Trophoblast cell (in vitro differentiated cells and primary cell): ENCODE data around the gene HOXA6.

Experiments used
- DNase-seq, 2 donors: peaks; one replicate each; pipeline ENCODE4 v3.0.0-alpha.2; 2016
- H2AFZ ChIP-seq: 2 replicates; pipeline ENCODE4 v1.6.1; 2013; ENCODE audit warnings: low read length, moderate library complexity, mild to moderate bottlenecking; ENCODE audit not compliant: insufficient read depth, poor library complexity
- H2AK5ac ChIP-seq: 2 replicates; pipeline ENCODE4 v1.6.1; 2013; ENCODE audit warnings: mild to moderate bottlenecking, low read length
- H2BK120ac ChIP-seq: 2 replicates; pipeline ENCODE4 v1.6.1; 2013; ENCODE audit warnings: low read length, mild to moderate bottlenecking, moderate library complexity; ENCODE audit not compliant: insufficient read depth, poor library complexity
- H2BK12ac ChIP-seq: 2 replicates; pipeline ENCODE4 v1.6.1; 2013; ENCODE audit warnings: mild to moderate bottlenecking, low read length, moderate library complexity
- H2BK5ac ChIP-seq: 2 replicates; pipeline ENCODE4 v1.6.1; 2013; ENCODE audit warnings: low read length, low read depth, moderate library complexity, mild to moderate bottlenecking; ENCODE audit not compliant: poor library complexity
- H3K14ac ChIP-seq: 2 replicates; pipeline ENCODE4 v1.6.1; 2013; ENCODE audit warnings: mild to moderate bottlenecking, low read length
- H3K18ac ChIP-seq: 2 replicates; pipeline ENCODE4 v1.6.1; 2013; ENCODE audit warnings: mild to moderate bottlenecking, low read length
- H3K23ac ChIP-seq: 2 replicates; pipeline ENCODE4 v1.6.1; 2013; ENCODE audit warnings: low read length
- H3K27ac ChIP-seq: 2 replicates; pipeline ENCODE4 v1.5.1; 2013; ENCODE audit warnings: low read depth, mild to moderate bottlenecking, inconsistent platforms, low read length, moderate library complexity
- H3K27me3 ChIP-seq: 2 replicates; pipeline ENCODE4 v1.6.1; 2013; ENCODE audit warnings: inconsistent platforms, mild to moderate bottlenecking, low read length, moderate library complexity; ENCODE audit not compliant: insufficient read depth
- H3K36me3 ChIP-seq, 2 experiments: 1 replicate in 1 of 2; 2 replicates in 1 of 2; pipeline ENCODE4 v1.6.1; 2013; ENCODE audit warnings: low read length in 2 of 2, mild to moderate bottlenecking in 2 of 2, moderate library complexity in 1 of 2; ENCODE audit not compliant: insufficient read depth in 2 of 2, control insufficient read depth in 1 of 2
- H3K4ac ChIP-seq: 2 replicates; pipeline ENCODE4 v1.6.1; 2013; ENCODE audit warnings: low read depth, mild to moderate bottlenecking, low read length, moderate library complexity
- H3K4me1 ChIP-seq, 2 experiments: 1 replicate in 1 of 2; 2 replicates in 1 of 2; pipeline ENCODE4 v1.6.1; 2013; ENCODE audit warnings: low read length in 2 of 2, mild to moderate bottlenecking in 2 of 2, moderate library complexity in 1 of 2; ENCODE audit not compliant: insufficient read depth in 2 of 2, control insufficient read depth in 1 of 2
- H3K4me2 ChIP-seq: 2 replicates; pipeline ENCODE4 v1.6.1; 2013; ENCODE audit warnings: inconsistent platforms, mild to moderate bottlenecking, low read length, moderate library complexity
- H3K4me3 ChIP-seq: 2 replicates; pipeline ENCODE4 v1.5.1; 2013; ENCODE audit warnings: mild to moderate bottlenecking, low read depth, low read length, inconsistent platforms
- H3K79me1 ChIP-seq: one replicate; pipeline ENCODE4 v1.6.1; 2013; ENCODE audit warnings: low read length
- H3K79me2 ChIP-seq: 2 replicates; pipeline ENCODE4 v1.6.1; 2013; ENCODE audit warnings: low read length, mild to moderate bottlenecking; ENCODE audit not compliant: control insufficient read depth, insufficient read depth, poor library complexity
- H3K9ac ChIP-seq: 2 replicates; pipeline ENCODE4 v1.6.1; 2013; ENCODE audit warnings: mild to moderate bottlenecking, low read length
- H3K9me3 ChIP-seq: 2 replicates; pipeline ENCODE4 v1.6.1; 2013; ENCODE audit warnings: low read depth, mild to moderate bottlenecking, control low read depth, inconsistent platforms, low read length; ENCODE audit not compliant: insufficient read depth
- H4K12ac ChIP-seq: 2 replicates; pipeline ENCODE4 v1.6.1; 2013; ENCODE audit warnings: low read depth, mild to moderate bottlenecking, low read length, moderate library complexity
- H4K8ac ChIP-seq: 2 replicates; pipeline ENCODE4 v1.6.1; 2013; ENCODE audit warnings: low read depth, mild to moderate bottlenecking, low read length, moderate library complexity
- H4K91ac ChIP-seq: one replicate; pipeline ENCODE4 v1.6.1; 2013; ENCODE audit warnings: low read depth, mild to moderate bottlenecking, low read length, moderate library complexity
- WGBS: extraction: QIAGEN DNeasy Blood & Tissue Kit; methylation state at CpG from one replicate; pipeline ENCODE4 v1.1.7; 2013; ENCODE audit warnings: missing lambda C conversion rate; ENCODE audit not compliant: insufficient read length, insufficient coverage; ENCODE audit errors: extremely low coverage; 5-methylcytosine and 5-hydroxymethylcytosine counted together

Gene HOXA6

GRCh38 chr7:27189997-27190748 lies 42.6 kb upstream of the HOXA6 start:
- no peak for DNase-seq
- Histone ChIP-seq H3K27me3 (peaks cover 86% of the 10 kb centered on the region), H4K12ac (no peak overlapping the region), H2AFZ (no peak overlapping the region), H3K4me2 (no peak overlapping the region), H2BK120ac (no peak overlapping the region), H3K4me1 (peaks cover 14 to 19% of the 10 kb centered on the region in 2 experiments), H3K18ac (no peak overlapping the region), H3K14ac (no peak overlapping the region), H4K8ac (no peak overlapping the region), H3K4ac (no peak overlapping the region), H4K91ac (no peak overlapping the region), H3K4me3 (no peak overlapping the region), H3K79me1 (peaks cover 3% of the 10 kb centered on the region), H3K79me2 (no peaks in the 10 kb centered on the region), H2BK5ac (no peak overlapping the region), H3K23ac (no peak overlapping the region), H2BK12ac (no peak overlapping the region), H3K27ac (no peak overlapping the region), H3K36me3 (no peaks in the 10 kb centered on the region), H2AK5ac (no peak overlapping the region), H3K9ac (no peak overlapping the region), H3K9me3 (peaks cover 15% of the 10 kb centered on the region)
- no CpG with 5 or more reads among the region's 7 CpGs for WGBS

GRCh38 chr7:27189295-27189996 lies 41.9 kb upstream of the HOXA6 start:
- Histone ChIP-seq H3K4ac (no peak overlapping the region), H2AFZ (peak overlapping the region; percentile 30), H2BK5ac (no peak overlapping the region), H3K18ac (no peak overlapping the region), H3K36me3 (no peaks in the 10 kb centered on the region), H3K27ac (no peak overlapping the region), H4K8ac (no peak overlapping the region), H2BK12ac (no peak overlapping the region), H4K91ac (peak overlapping the region; percentile 28), H3K9ac (no peak overlapping the region), H3K79me1 (peaks cover 3% of the 10 kb centered on the region), H2BK120ac (no peak overlapping the region), H3K4me3 (no peak overlapping the region), H3K14ac (no peak overlapping the region), H3K4me1 (peaks cover 21 to 25% of the 10 kb centered on the region in 2 experiments), H3K4me2 (peak overlapping the region; percentile 62), H3K79me2 (no peaks in the 10 kb centered on the region), H3K27me3 (peaks cover 89% of the 10 kb centered on the region), H3K9me3 (peaks cover 20% of the 10 kb centered on the region), H2AK5ac (no peak overlapping the region), H3K23ac (no peak overlapping the region), H4K12ac (no peak overlapping the region)
- WGBS: no CpG with 5 or more reads among the region's 22 CpGs
- no peak for DNase-seq

GRCh38 chr7:27188386-27189294 lies 41.1 kb upstream of the HOXA6 start:
- H2BK12ac ChIP-seq: no peak overlapping the region
- no peak for DNase-seq
- H3K14ac ChIP-seq: no peak overlapping the region
- H3K79me1 ChIP-seq: peaks cover 3% of the 10 kb centered on the region
- no peak overlapping the region for H3K18ac ChIP-seq
- peaks cover 23 to 27% of the 10 kb centered on the region in 2 experiments for H3K4me1 ChIP-seq
- H3K9ac ChIP-seq: no peak overlapping the region
- no peak overlapping the region for H3K4ac ChIP-seq
- H3K79me2 ChIP-seq: no peaks in the 10 kb centered on the region
- H3K23ac ChIP-seq: no peak overlapping the region
- peak overlapping the region; percentile 62 for H3K4me2 ChIP-seq
- no peak overlapping the region for H4K8ac ChIP-seq
- no peaks in the 10 kb centered on the region for H3K36me3 ChIP-seq
- no CpG with 5 or more reads among the region's 49 CpGs for WGBS
- H2AK5ac ChIP-seq: no peak overlapping the region
- no peak overlapping the region for H4K12ac ChIP-seq
- H2BK5ac ChIP-seq: no peak overlapping the region
- peaks cover 20% of the 10 kb centered on the region for H3K9me3 ChIP-seq
- peaks cover 94% of the 10 kb centered on the region for H3K27me3 ChIP-seq
- no peak overlapping the region for H2AFZ ChIP-seq
- no peak overlapping the region for H3K27ac ChIP-seq
- H4K91ac ChIP-seq: peak overlapping the region; percentile 28
- H2BK120ac ChIP-seq: no peak overlapping the region
- H3K4me3 ChIP-seq: no peak overlapping the region
